ENCODE data around the gene TNIP2.
"Not testable (repeated sequence)": the region's sequence is repeated elsewhere in the genome, so short reads cannot be mapped to it uniquely, and the experiment has no call there.

TNIP2 gene

GRCh38 chr4:2783790-2784189 lies 27.7 kb upstream of the TNIP2 start:
- Histone ChIP-seq H2AFZ (ENCODE audit: low read length) (no peak overlapping the region), H3K79me2 (ENCODE audit: low read length) (no peaks in the 10 kb centered on the region), H3K9ac (ENCODE audit: low read length) (no peak overlapping the region), H3K27me3 (replicated peaks; ENCODE audit: insufficient read depth, low read length) (no peaks in the 10 kb centered on the region), H3F3A (ENCODE audit: insufficient read depth, low read length) (0 out of 2 replicates have a peak, but pooled peaks cover 5% of the 10 kb centered on the region), H3K27ac (ENCODE audit: low read length) (no peak overlapping the region), H3K4me3 (ENCODE audit: low read length) (no peak overlapping the region), H3K9me3 (replicated peaks; ENCODE audit: insufficient read depth, low read length) (no peaks in the 10 kb centered on the region), H3K4me1 (ENCODE audit: low read length) (peaks cover 28% of the 10 kb centered on the region), H3K36me3 (replicated peaks; ENCODE audit: insufficient read depth, low read length) (no peaks in the 10 kb centered on the region), H4K20me1 (ENCODE audit: insufficient read depth, low read length) (no peaks in the 10 kb centered on the region), H3K4me2 (ENCODE audit: low read depth, low read length) (no peak overlapping the region), H3K9me2 (replicated peaks; ENCODE audit: insufficient read depth, low read length) (no peaks in the 10 kb centered on the region)
- no peak for TF ChIP-seq CTCF (IDR thresholded peaks at IDR 0.05; ENCODE audit: low read length)
- TF ChIP-seq EZH2phosphoT487 (IDR thresholded peaks at IDR 0.05; ENCODE audit: low read length), result no peak
- TF ChIP-seq EZH2 (optimal IDR thresholded peaks at IDR 0.05; ENCODE audit: low read depth, low read length), result no peak
- DNase-seq, result no peak

- Histone ChIP-seq H4K20me1 (ENCODE audit: insufficient read depth, low read length) (no peaks in the 10 kb centered on the region), H3K27me3 (replicated peaks; ENCODE audit: insufficient read depth, low read length) (no peaks in the 10 kb centered on the region), H3K4me3 (ENCODE audit: low read length) (no peak overlapping the region), H3K36me3 (replicated peaks; ENCODE audit: insufficient read depth, low read length) (no peaks in the 10 kb centered on the region), H3F3A (ENCODE audit: insufficient read depth, low read length) (0 out of 2 replicates have a peak, but pooled peaks cover 5% of the 10 kb centered on the region), H2AFZ (ENCODE audit: low read length) (no peak overlapping the region), H3K4me2 (ENCODE audit: low read depth, low read length) (no peak overlapping the region), H3K27ac (ENCODE audit: low read length) (no peak overlapping the region), H3K79me2 (ENCODE audit: low read length) (no peaks in the 10 kb centered on the region), H3K4me1 (ENCODE audit: low read length) (peaks cover 11% of the 10 kb centered on the region), H3K9me3 (replicated peaks; ENCODE audit: insufficient read depth, low read length) (no peaks in the 10 kb centered on the region), H3K9ac (ENCODE audit: low read length) (no peak overlapping the region), H3K9me2 (replicated peaks; ENCODE audit: insufficient read depth, low read length) (no peaks in the 10 kb centered on the region)
- TF ChIP-seq CTCF (IDR thresholded peaks at IDR 0.05; ENCODE audit: low read length), result no peak
- TF ChIP-seq EZH2 (optimal IDR thresholded peaks at IDR 0.05; ENCODE audit: low read depth, low read length), result no peak
- no peak for TF ChIP-seq EZH2phosphoT487 (IDR thresholded peaks at IDR 0.05; ENCODE audit: low read length)
- DNase-seq, result no peak
Observed at GRCh38 chr4:2781911-2782310, 25.8 kb upstream of the TNIP2 start.

GRCh38 chr4:2780643-2781042 lies 24.5 kb upstream of the TNIP2 start:
- H3K4me3 ChIP-seq (ENCODE audit: low read length); H3K4me2 ChIP-seq (ENCODE audit: low read depth, low read length); H3K9me2 ChIP-seq (replicated peaks; ENCODE audit: insufficient read depth, low read length); H3K27ac ChIP-seq (ENCODE audit: low read length); H3K36me3 ChIP-seq (replicated peaks; ENCODE audit: insufficient read depth, low read length); H4K20me1 ChIP-seq (ENCODE audit: insufficient read depth, low read length); H3K4me1 ChIP-seq (ENCODE audit: low read length); H3K79me2 ChIP-seq (ENCODE audit: low read length); H3K9ac ChIP-seq (ENCODE audit: low read length); H3F3A ChIP-seq (ENCODE audit: insufficient read depth, low read length); H2AFZ ChIP-seq (ENCODE audit: low read length); DNase-seq; H3K27me3 ChIP-seq (replicated peaks; ENCODE audit: insufficient read depth, low read length); H3K9me3 ChIP-seq (replicated peaks; ENCODE audit: insufficient read depth, low read length): not testable (repeated sequence)

- Histone ChIP-seq H3K9me2 (replicated peaks; ENCODE audit: insufficient read depth, low read length) (no peaks in the 10 kb centered on the region), H3F3A (ENCODE audit: insufficient read depth, low read length) (no peaks in the 10 kb centered on the region), H3K79me2 (ENCODE audit: low read length) (no peaks in the 10 kb centered on the region), H3K36me3 (replicated peaks; ENCODE audit: insufficient read depth, low read length) (no peaks in the 10 kb centered on the region), H3K27me3 (replicated peaks; ENCODE audit: insufficient read depth, low read length) (no peaks in the 10 kb centered on the region), H3K9me3 (replicated peaks; ENCODE audit: insufficient read depth, low read length) (no peaks in the 10 kb centered on the region), H2AFZ (ENCODE audit: low read length) (no peak overlapping the region), H3K27ac (ENCODE audit: low read length) (no peak overlapping the region), H3K9ac (ENCODE audit: low read length) (no peak overlapping the region), H4K20me1 (ENCODE audit: insufficient read depth, low read length) (no peaks in the 10 kb centered on the region), H3K4me2 (ENCODE audit: low read depth, low read length) (no peak overlapping the region), H3K4me1 (ENCODE audit: low read length) (no peaks in the 10 kb centered on the region; the same call in none of the 2 replicates), H3K4me3 (ENCODE audit: low read length) (no peak overlapping the region)
- no peak for DNase-seq
- TF ChIP-seq EZH2 (optimal IDR thresholded peaks at IDR 0.05; ENCODE audit: low read depth, low read length) (no peak), EZH2phosphoT487 (IDR thresholded peaks at IDR 0.05; ENCODE audit: low read length) (no peak), CTCF (IDR thresholded peaks at IDR 0.05; ENCODE audit: low read length) (no peak)
Observed at GRCh38 chr4:2771264-2771663, 15.1 kb upstream of the TNIP2 start.

Data from MM.1S (cell line).